Measurements from ENCODE around the gene ZNF558.

ZNF558 gene

DNA sequence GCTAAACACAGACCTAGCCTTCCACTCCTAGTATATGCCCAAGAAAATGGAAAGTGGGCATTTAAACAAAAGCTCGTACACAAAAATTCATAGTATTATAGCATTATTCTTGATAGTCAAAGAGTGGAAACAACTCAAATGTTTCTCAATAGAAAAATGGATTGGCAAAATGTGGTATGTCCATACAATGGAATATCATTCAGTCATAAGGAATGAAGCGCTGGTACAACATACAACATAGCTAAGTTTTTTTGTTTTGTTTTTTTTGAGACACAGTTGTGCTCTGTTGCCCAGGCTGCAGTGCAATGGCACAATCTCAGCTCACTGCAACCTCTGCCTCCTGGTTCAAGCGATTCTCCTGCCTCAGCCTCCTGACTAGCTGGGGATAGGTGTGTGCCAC, 11.9 kb downstream of the ZNF558 start:
- Histone ChIP-seq H3K36me3 (ENCODE audit: control insufficient read depth in 2 of 2, insufficient read depth in 1 of 2, low read length in 2 of 2) (peaks cover 0 to 33% of the 10 kb centered on the region in 2 experiments; a peak in 2 of 3 replicates), H3K9me3 (ENCODE audit: control insufficient read depth, insufficient read depth, low read depth, low read length) (no peaks in the 10 kb centered on the region; the same call in 1 of the 2 replicates), H3K4me3 (ENCODE audit: low read depth, low read length) (no peak overlapping the region), H3K4me1 (ENCODE audit: control insufficient read depth, insufficient read depth, low read length) (no peaks in the 10 kb centered on the region), H3K27ac (ENCODE audit: extremely low read depth, low read depth, low read length) (no peak overlapping the region)
- ChIA-PET POLR2A (no interaction called here), CTCF (interaction anchor here (0.5 to 0.6 kb wide), 2 partner anchors 12 to 89 kb away, joined by 3 read pairs; no protein-coding TSS in a partner anchor)
- TF ChIP-seq MEIS1 (CRISPR knock-in tag; IDR thresholded peaks at IDR 0.05; ENCODE audit: borderline replicate concordance), result no peak
- no peak for TF ChIP-seq SETDB1 (IDR thresholded peaks at IDR 0.05; ENCODE audit: insufficient read length, low read length)
- peak; percentile 53; the same call in 1 of the 2 replicates for TF ChIP-seq ZNF133 (tag by site-specific recombination; IDR thresholded peaks at IDR 0.05)

GRCh38 chr19:8815780-8816179, 16.3 kb downstream of the ZNF558 start:
- H3K4me3 ChIP-seq (ENCODE audit: low read depth, low read length), result no peak overlapping the region
- TF ChIP-seq ZNF558 (tag by site-specific recombination; IDR thresholded peaks at IDR 0.05) (peak; percentile 99), ZNF521 (tag by site-specific recombination; IDR thresholded peaks at IDR 0.05) (no peak)
- H3K36me3 ChIP-seq (ENCODE audit: control insufficient read depth in 2 of 2, insufficient read depth in 1 of 2, low read length in 2 of 2), result peaks cover 0 to 27% of the 10 kb centered on the region in 2 experiments; a peak in 2 of 3 replicates
- no peaks in the 10 kb centered on the region; the same call in 1 of the 2 replicates for H3K9me3 ChIP-seq (ENCODE audit: control insufficient read depth, insufficient read depth, low read depth, low read length)
- H3K27ac ChIP-seq (ENCODE audit: extremely low read depth, low read depth, low read length), result no peak overlapping the region
- ChIA-PET CTCF (interaction anchor here (1.0 kb wide), 1 partner anchor 121 kb away, joined by 3 read pairs; no protein-coding TSS in a partner anchor), POLR2A (no interaction called here)
- no peaks in the 10 kb centered on the region for H3K4me1 ChIP-seq (ENCODE audit: control insufficient read depth, insufficient read depth, low read length)

DNA sequence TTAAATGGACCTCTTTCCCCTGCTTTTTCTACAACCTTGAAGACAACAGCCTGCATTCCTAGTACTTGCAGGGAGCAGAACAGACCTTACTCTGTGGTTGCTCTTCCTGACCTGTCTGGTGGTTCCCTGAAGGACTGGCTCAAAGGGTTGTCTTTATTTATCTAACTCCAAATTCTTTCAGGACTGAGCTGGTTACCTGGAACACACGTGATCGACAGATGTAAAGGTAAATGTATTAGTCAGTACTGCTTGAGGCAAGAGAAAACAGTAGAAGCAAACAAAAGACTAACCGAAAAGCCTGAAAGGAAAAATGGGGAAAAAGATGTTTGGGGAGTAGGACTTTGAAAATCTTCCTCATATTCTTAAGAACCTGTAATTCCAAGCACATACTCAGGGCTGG, 17.9 kb downstream of the ZNF558 start:
- no peak overlapping the region for H3K27ac ChIP-seq (ENCODE audit: extremely low read depth, low read depth, low read length)
- CTCF ChIA-PET, result no interaction called here
- H3K4me3 ChIP-seq (ENCODE audit: low read depth, low read length), result no peak overlapping the region
- TF ChIP-seq ZNF394 (tag by site-specific recombination; IDR thresholded peaks at IDR 0.05; ENCODE audit: borderline replicate concordance), result no peak
- no peak for TF ChIP-seq ZNF777 (tag by site-specific recombination; IDR thresholded peaks at IDR 0.05; ENCODE audit: borderline replicate concordance)
- H3K36me3 ChIP-seq (ENCODE audit: control insufficient read depth in 2 of 2, insufficient read depth in 1 of 2, low read length in 2 of 2), result peaks cover 0 to 13% of the 10 kb centered on the region in 2 experiments; a peak in 2 of 3 replicates
- H3K9me3 ChIP-seq (ENCODE audit: control insufficient read depth, insufficient read depth, low read depth, low read length), result no peaks in the 10 kb centered on the region; the same call in 1 of the 2 replicates
- H3K4me1 ChIP-seq (ENCODE audit: control insufficient read depth, insufficient read depth, low read length), result no peaks in the 10 kb centered on the region
- POLR2A ChIA-PET, result no interaction called here

DNA sequence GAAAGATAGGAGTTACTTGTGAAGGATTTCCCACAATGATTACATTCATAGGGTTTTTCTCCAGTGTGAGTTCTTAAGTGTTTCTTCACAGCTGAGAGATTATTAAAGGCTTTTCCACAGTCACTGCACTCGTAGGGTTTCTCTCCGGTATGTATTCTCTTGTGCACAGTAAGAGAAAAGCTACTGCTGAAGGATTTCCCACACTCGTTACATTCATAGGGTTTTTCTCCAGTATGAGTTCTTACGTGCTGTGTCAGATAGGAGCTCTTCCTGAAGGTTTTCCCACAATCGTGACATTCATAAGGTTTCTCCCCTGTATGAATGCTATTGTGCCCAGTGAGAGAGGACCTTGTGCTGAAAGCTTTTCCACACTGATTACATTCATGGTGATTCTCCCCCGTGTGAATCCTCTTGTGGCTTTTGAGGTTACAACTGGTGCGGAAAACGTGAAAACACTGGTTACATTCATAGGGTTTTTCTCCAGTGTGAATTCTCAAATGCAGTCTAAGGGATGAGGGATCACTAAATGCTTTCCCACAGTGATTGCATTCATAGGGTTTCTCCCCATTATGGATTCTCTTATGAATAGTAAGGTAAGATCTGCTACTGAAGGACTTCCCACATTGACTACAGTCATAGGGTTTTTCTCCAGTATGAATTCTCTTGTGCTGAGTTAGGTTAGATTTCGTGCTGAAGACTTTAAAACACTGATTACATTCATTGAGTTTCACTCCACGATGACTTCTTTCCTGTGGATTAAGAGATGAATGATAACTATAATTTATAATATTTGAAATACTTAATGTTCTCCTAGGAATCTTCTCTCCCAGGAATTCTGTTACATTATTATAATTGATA, 20.6 kb downstream of the ZNF558 start:
- H3K4me3 ChIP-seq (ENCODE audit: low read depth, low read length), result no peak overlapping the region
- ChIA-PET CTCF (no interaction called here), POLR2A (no interaction called here)
- no peak overlapping the region for H3K27ac ChIP-seq (ENCODE audit: extremely low read depth, low read depth, low read length)
- peak; percentile 69; the same call in 1 of the 2 replicates for TF ChIP-seq ZNF558 (tag by site-specific recombination; IDR thresholded peaks at IDR 0.05)
- TF ChIP-seq SETDB1 (IDR thresholded peaks at IDR 0.05; ENCODE audit: insufficient read length, low read length), result peak; percentile 97
- TF ChIP-seq ZNF274 (IDR thresholded peaks at IDR 0.05; ENCODE audit: low read length), result no peak
- TF ChIP-seq ZNF274 (tag by site-specific recombination; IDR thresholded peaks at IDR 0.05; ENCODE audit: borderline replicate concordance), result peak; percentile 96
- TF ChIP-seq ZFP3 (tag by site-specific recombination; IDR thresholded peaks at IDR 0.05; ENCODE audit: low read depth), result peak; percentile 65; the same call in 1 of the 2 replicates
- TF ChIP-seq ZFHX2 (tag by site-specific recombination; conservative IDR thresholded peaks at IDR 0.05), result no peak
- TF ChIP-seq ZNF280D (tag by site-specific recombination; IDR thresholded peaks at IDR 0.05), result 0 out of 2 replicates have a peak, but pooled peaks have one; percentile 7
- no peaks in the 10 kb centered on the region for H3K4me1 ChIP-seq (ENCODE audit: control insufficient read depth, insufficient read depth, low read length)
- no peaks in the 10 kb centered on the region; the same call in 1 of the 2 replicates for H3K9me3 ChIP-seq (ENCODE audit: control insufficient read depth, insufficient read depth, low read depth, low read length)
- no peaks in the 10 kb centered on the region for H3K36me3 ChIP-seq (ENCODE audit: control insufficient read depth in 2 of 2, insufficient read depth in 1 of 2, low read length in 2 of 2)

All from HEK293 (cell line).